ENCODE measurements around the gene ACO1.

GRCh38 chr9:32371279-32371678, 13.2 kb upstream of the ACO1 start:
- TF ChIP-seq, protein P1, sequence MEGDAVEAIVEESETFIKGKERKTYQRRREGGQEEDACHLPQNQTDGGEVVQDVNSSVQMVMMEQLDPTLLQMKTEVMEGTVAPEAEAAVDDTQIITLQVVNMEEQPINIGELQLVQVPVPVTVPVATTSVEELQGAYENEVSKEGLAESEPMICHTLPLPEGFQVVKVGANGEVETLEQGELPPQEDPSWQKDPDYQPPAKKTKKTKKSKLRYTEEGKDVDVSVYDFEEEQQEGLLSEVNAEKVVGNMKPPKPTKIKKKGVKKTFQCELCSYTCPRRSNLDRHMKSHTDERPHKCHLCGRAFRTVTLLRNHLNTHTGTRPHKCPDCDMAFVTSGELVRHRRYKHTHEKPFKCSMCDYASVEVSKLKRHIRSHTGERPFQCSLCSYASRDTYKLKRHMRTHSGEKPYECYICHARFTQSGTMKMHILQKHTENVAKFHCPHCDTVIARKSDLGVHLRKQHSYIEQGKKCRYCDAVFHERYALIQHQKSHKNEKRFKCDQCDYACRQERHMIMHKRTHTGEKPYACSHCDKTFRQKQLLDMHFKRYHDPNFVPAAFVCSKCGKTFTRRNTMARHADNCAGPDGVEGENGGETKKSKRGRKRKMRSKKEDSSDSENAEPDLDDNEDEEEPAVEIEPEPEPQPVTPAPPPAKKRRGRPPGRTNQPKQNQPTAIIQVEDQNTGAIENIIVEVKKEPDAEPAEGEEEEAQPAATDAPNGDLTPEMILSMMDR (conservative IDR thresholded peaks at IDR 0.05; ENCODE audit: low read length) = no peak
- no peak for TF ChIP-seq EZH2phosphoT487 (IDR thresholded peaks at IDR 0.05; ENCODE audit: borderline replicate concordance)

Measured in Loucy (cell line).